Germinal center (tissue), 1 donor: Measurements from ENCODE around the gene OLFM3.

Source experiments
- DNase-seq: peaks from one replicate; pipeline ENCODE4 v3.0.0; 2012; ENCODE audit warnings: mixed read lengths, low spot score

Gene OLFM3

DNA sequence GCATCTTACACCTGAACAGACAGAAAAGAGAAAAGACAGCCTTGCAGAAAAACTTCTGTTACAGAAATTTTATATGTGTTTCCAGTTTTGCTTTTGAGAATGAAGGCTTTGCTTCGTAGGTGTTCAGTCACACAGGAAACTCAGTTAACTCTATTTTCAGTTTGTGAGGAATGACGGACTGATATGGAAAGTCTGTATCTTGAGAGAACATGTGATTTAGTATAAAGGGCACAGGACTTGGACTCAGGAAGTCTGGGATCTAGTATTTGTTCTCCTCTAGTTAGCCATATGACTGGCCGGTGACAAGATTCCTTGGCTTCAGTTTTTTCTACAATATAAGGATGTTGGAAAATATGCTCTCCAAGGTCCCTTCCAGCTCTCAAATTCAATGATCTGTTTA, 149.1 kb downstream of the OLFM3 start:
- DNase-seq = no peak

GRCh38 chr1:101846820-101847219, 149.9 kb downstream of the OLFM3 start:
- DNase-seq = no peak

DNA sequence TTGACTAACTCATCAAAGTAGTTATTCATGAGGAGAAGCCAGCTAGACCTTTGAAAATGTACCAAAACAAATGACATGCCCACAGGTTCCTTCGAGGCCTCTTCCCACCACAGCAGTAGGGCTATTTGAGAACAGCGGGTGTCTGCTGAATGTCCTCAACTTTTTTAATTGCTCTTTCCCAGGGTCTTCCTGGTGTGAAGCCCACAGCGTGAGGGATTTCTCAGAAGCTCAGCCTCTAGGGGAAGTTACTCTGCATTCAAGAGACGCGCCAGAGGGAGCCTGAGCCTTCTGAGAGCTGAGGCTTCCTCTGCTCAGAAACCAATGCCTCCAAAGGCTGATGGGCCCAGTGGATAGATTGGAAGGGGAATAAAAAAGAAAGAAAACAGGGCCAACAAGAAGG, 153.6 kb downstream of the OLFM3 start:
- DNase-seq = no peak

DNA sequence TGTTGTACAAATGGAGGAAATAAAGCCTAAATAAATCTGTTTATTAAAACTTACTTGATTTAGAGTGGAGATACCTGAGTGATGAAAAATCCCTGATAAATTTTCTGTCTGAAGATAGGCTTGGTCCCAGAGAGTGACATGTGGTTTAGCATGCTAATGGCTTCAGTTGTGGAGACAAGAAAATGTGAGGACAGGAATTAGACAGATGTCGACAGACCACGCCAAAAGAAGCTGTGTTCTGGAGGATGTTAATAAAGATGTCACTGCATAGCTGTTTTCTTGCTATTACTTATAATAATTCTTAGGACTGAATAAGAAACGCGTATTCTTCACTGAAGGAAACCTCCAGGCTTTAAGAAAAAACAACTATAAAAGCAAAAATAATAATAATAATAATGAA, 154.9 kb downstream of the OLFM3 start:
- no peak for DNase-seq

- DNase-seq = no peak
Measured at GRCh38 chr1:101835988-101836387, 160.7 kb downstream of the OLFM3 start.

DNA sequence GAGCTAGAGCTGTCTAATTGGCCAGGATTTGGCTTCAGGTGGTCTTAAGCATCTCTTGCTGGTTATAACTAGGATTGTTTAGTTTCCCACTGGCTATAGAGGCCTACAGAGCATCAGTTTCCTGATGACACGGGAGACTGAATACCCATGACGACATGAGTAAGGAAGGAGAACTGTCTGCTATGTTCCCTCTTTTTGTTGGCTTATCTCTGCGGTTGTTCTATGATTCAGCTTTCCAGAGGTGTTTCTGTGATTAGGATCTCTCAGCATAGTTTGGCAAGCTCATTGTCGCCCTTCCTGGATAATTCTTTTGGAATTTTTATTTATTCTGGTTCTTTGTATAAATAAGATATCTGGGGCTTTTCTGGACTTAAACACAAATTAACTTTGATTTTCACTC, 163.4 kb downstream of the OLFM3 start:
- no peak for DNase-seq

- no peak for DNase-seq
Measured at GRCh38 chr1:101826416-101826815, 170.3 kb downstream of the OLFM3 start.

- no peak for DNase-seq
Measured at GRCh38 chr1:101820071-101820470, 176.7 kb downstream of the OLFM3 start.

DNA sequence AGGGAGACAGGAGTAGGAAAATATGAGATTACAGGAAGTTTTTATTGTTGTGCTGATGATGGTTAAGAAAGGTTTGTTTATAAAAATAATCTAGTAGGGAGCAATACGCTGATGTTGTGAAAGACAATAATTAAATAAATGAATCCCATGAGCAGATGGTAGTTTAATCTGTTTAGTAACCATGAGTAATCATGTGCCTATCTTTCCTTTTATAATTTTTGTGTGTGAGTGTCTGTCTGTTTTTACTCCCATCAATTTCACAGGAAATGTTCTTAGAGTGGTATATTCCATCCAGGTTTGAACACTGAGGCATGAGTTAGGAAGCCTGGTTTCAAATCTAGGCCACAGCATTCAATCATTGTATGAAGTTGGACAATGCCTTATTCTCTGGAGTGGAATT, 180.5 kb downstream of the OLFM3 start:
- no peak for DNase-seq

GRCh38 chr1:101798417-101798816, 198.3 kb downstream of the OLFM3 start:
- DNase-seq = no peak

GRCh38 chr1:101797722-101798121, 199.0 kb downstream of the OLFM3 start:
- no peak for DNase-seq

DNA sequence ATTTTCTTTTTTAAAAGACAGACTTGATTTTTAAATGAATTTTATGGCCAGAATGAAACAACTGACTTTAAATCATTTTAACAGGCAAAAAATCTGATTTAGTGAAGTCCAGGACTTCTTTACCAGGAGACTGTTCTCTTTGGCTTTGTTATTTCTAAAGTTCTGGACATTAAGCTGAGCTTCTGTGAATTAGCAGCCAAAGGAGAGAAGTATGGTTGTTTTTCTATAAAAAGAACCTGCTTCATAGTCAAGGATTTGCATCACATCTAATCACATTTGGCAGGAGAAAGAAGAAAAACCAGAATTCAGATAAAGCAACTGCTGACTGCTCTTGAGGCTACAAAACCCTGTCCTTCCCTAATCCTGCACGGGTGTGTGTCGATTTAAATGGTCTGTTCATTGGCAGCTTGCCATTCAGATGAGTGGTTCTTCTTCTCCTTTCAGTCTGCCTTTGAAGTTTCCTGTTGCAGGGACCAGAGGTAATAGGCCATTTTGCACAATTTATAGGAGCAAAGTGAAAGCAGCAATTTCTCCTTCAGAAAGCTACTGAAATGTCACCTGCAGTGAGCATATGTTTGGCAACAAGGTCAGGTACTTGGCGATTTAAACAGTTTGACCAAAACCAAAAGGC, 215.4 kb downstream of the OLFM3 start:
- no peak for DNase-seq

GRCh38 chr1:101769520-101769919, 227.2 kb downstream of the OLFM3 start:
- no peak for DNase-seq

- no peak for DNase-seq
Measured at GRCh38 chr1:101757985-101758384, 238.7 kb downstream of the OLFM3 start.

GRCh38 chr1:101756411-101756810, 240.3 kb downstream of the OLFM3 start:
- DNase-seq = no peak
